A172 (cell line): ENCODE results near the gene OR8I2. TPM values are rescaled to one million over a fixed set of nuclear protein-coding genes. Genes with fewer than 3 reads are reported as not detected.
"Not testable (repeated sequence)": the region's sequence is repeated elsewhere in the genome, so short reads cannot be mapped to it uniquely, and the experiment has no call there.

Source experiments
- DNase-seq: peaks from one replicate; pipeline ENCODE4 v3.0.0-alpha.2; 2015; ENCODE audit warnings: low spot score
- total RNA-seq: library from RNA; depleted of rRNA; stranded (reverse); fragments of >200 nt; shearing (Covaris generic); gene quantifications from 2 replicates; pipeline ENCODE4 v1.2.3, GENCODE V29; 2014; rRNA removed

OR8I2 gene
- total RNA-seq, result not detected in 2 replicates

- no peak for DNase-seq
Observed at GRCh38 chr11:56093008-56093407, at the start of gene OR8I2. Gene OR8I2, plus strand, starts transcription at chr11:56093308. Its CDS starts 0 bp downstream, at chr11:56093308.

GRCh38 chr11:56045538-56045937 is 47.6 kb upstream of the OR8I2 start:
- no peak for DNase-seq

- DNase-seq, result no peak
Observed at GRCh38 chr11:56048480-56048879, 44.6 kb upstream of the OR8I2 start.

- no peak for DNase-seq
Observed at GRCh38 chr11:56049487-56049886, 43.6 kb upstream of the OR8I2 start.

GRCh38 chr11:56056366-56056765 is 36.7 kb upstream of the OR8I2 start:
- DNase-seq, result not testable (repeated sequence)

- DNase-seq, result not testable (repeated sequence)
Observed at GRCh38 chr11:56057661-56058237, 35.4 kb upstream of the OR8I2 start.

GRCh38 chr11:56058260-56058780 is 34.8 kb upstream of the OR8I2 start:
- not testable (repeated sequence) for DNase-seq

- DNase-seq, result no peak
Observed at GRCh38 chr11:56066980-56067379, 26.1 kb upstream of the OR8I2 start.

- DNase-seq, result no peak
Observed at GRCh38 chr11:56089697-56090096, 3.4 kb upstream of the OR8I2 start.

GRCh38 chr11:56103210-56103737 is 10.2 kb downstream of the OR8I2 start, which contains the start of gene OR8H2:
Gene OR8H2, plus strand, starts transcription at chr11:56103687. Its CDS starts 1,356 bp downstream, at chr11:56105043.
- no peak for DNase-seq

GRCh38 chr11:56122073-56122472 is 29.0 kb downstream of the OR8I2 start, which contains the start of gene OR8H3:
Gene OR8H3, plus strand, starts transcription at chr11:56122373. Its CDS starts 0 bp downstream, at chr11:56122373.
- DNase-seq, result no peak

GRCh38 chr11:56140151-56140661 is 47.1 kb downstream of the OR8I2 start, which contains the start of gene OR8J3:
Gene OR8J3, minus strand, starts transcription at chr11:56140201. Its CDS starts 2,483 bp downstream, at chr11:56137718.
- DNase-seq, result no peak

GRCh38 chr11:56143681-56144080 is 50.6 kb downstream of the OR8I2 start:
- DNase-seq, result not testable (repeated sequence)

Other genes starting within 250 kb of the OR8I2 start
- not detected in 2 replicates for gene TRIM51, start 210.0 kb upstream of the OR8I2 start, total RNA-seq
- not detected in 2 replicates for gene OR5W2, start 178.7 kb upstream of the OR8I2 start, total RNA-seq
- gene OR5I1, start 156.9 kb upstream of the OR8I2 start, total RNA-seq, result not detected in 2 replicates
- not detected in 2 replicates for gene OR10AG1, start 123.4 kb upstream of the OR8I2 start, total RNA-seq
- not detected in 2 replicates for gene OR5F1, start 98.7 kb upstream of the OR8I2 start, total RNA-seq
- not detected in 2 replicates for gene OR5AS1, start 65.7 kb upstream of the OR8I2 start, total RNA-seq
- not detected in 2 replicates for gene OR8H2, start 10.4 kb downstream of the OR8I2 start, total RNA-seq
- gene OR8H3, start 29.1 kb downstream of the OR8I2 start, total RNA-seq, result not detected in 2 replicates
- gene OR8J3, start 46.9 kb downstream of the OR8I2 start, total RNA-seq, result not detected in 2 replicates
- not detected in 2 replicates for gene OR8K5, start 67.0 kb downstream of the OR8I2 start, total RNA-seq
- not detected in 2 replicates for gene OR5J2, start 83.3 kb downstream of the OR8I2 start, total RNA-seq
- not detected in 2 replicates for gene OR5T2, start 140.9 kb downstream of the OR8I2 start, total RNA-seq
- gene OR5T3, start 158.9 kb downstream of the OR8I2 start, total RNA-seq, result not detected in 2 replicates
- gene OR5T1, start 180.8 kb downstream of the OR8I2 start, total RNA-seq, result not detected in 2 replicates
- not detected in 2 replicates for gene OR8H1, start 198.9 kb downstream of the OR8I2 start, total RNA-seq
- gene OR8K3, start 221.8 kb downstream of the OR8I2 start, total RNA-seq, result not detected in 2 replicates